Measurements from ENCODE around the gene NAT8L.

- TF ChIP-seq POLR2A (IDR thresholded peaks at IDR 0.05; ENCODE audit: low read depth), result no peak
- TF ChIP-seq, protein P1, sequence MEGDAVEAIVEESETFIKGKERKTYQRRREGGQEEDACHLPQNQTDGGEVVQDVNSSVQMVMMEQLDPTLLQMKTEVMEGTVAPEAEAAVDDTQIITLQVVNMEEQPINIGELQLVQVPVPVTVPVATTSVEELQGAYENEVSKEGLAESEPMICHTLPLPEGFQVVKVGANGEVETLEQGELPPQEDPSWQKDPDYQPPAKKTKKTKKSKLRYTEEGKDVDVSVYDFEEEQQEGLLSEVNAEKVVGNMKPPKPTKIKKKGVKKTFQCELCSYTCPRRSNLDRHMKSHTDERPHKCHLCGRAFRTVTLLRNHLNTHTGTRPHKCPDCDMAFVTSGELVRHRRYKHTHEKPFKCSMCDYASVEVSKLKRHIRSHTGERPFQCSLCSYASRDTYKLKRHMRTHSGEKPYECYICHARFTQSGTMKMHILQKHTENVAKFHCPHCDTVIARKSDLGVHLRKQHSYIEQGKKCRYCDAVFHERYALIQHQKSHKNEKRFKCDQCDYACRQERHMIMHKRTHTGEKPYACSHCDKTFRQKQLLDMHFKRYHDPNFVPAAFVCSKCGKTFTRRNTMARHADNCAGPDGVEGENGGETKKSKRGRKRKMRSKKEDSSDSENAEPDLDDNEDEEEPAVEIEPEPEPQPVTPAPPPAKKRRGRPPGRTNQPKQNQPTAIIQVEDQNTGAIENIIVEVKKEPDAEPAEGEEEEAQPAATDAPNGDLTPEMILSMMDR (IDR thresholded peaks at IDR 0.05), result no peak
- no peak for TF ChIP-seq POLR2AphosphoS5 (IDR thresholded peaks at IDR 0.05)
These were observed 23.5 kb downstream of the NAT8L start for GRCh38 chr4:2082627-2083026.

Data from esophagus muscularis mucosa (tissue), 3 donors.